Endothelial cell of umbilical vein (primary cell): ENCODE data around the gene ECE2. TPM values are rescaled to one million over a fixed set of nuclear protein-coding genes. Genes with fewer than 3 reads are reported as not detected.

Source experiments
- BruUV-seq: library from RNA; stranded (reverse); fragments of 400-500 nt; replicated peaks from 2 replicates; lab custom pipeline; 2021; lab: Mats Ljungman, UMichigan
- CTCF ChIA-PET: fragments of 300-600, 350-600 bp; sonication (Branson Sonifier 250); formaldehyde crosslinking; loops from one replicate; lab custom pipeline; 2021; ENCODE audit warnings: antibody characterized with exemption, inconsistent platforms; lab: Charles Lee
- POLR2A ChIA-PET: fragments of 300-600, 350-600 bp; sonication (Branson Sonifier 250); formaldehyde crosslinking; loops from one replicate; lab custom pipeline; 2021; ENCODE audit warnings: antibody characterized with exemption, inconsistent platforms; lab: Charles Lee
- DNase-seq: peaks from one replicate; pipeline ENCODE4 v3.0.0-alpha.2; 2011; ENCODE audit warnings: low read depth, low spot score
- FAIRE-seq: peaks from 2 replicates; lab custom pipeline; 2011; peaks lifted over from hg19 to GRCh38; lab: Jason Lieb, UNC
- H2AFZ ChIP-seq: 2 replicates; pipeline ENCODE4 v1.6.0; 2012; ENCODE audit warnings: low read depth, low read length, control low read depth, inconsistent platforms
- H3K27ac ChIP-seq: 2 replicates; pipeline ENCODE4 v1.5.1; 2011; ENCODE audit warnings: low read depth, mild to moderate bottlenecking, control low read depth, low read length, moderate library complexity; ENCODE audit not compliant: insufficient read depth
- H3K27me3 ChIP-seq, 2 experiments: 2 replicates each; pipeline versions ENCODE4 v1.6.0 to v1.6.1; 2011; ENCODE audit warnings: low read length in 2 of 2, mixed read lengths in 1 of 2; ENCODE audit not compliant: control insufficient read depth in 2 of 2, insufficient read depth in 2 of 2
- H3K36me3 ChIP-seq, 2 experiments: 2 replicates in 1 of 2; 3 replicates in 1 of 2; pipeline ENCODE4 v1.5.1; 2011; ENCODE audit warnings: low read length in 2 of 2, mild to moderate bottlenecking in 1 of 2, moderate library complexity in 1 of 2; ENCODE audit not compliant: control insufficient read depth in 2 of 2, insufficient read depth in 2 of 2; ENCODE audit errors: extremely low read depth in 1 of 2
- H3K4me1 ChIP-seq: 3 replicates; pipeline ENCODE4 v1.5.1; 2011; ENCODE audit warnings: mild to moderate bottlenecking, low read length; ENCODE audit not compliant: control insufficient read depth, insufficient read depth; ENCODE audit errors: extremely low read depth
- H3K4me2 ChIP-seq: 2 replicates; pipeline ENCODE4 v1.6.1; 2011; ENCODE audit warnings: low read length, control low read depth, mixed read lengths; ENCODE audit not compliant: insufficient read depth
- H3K4me3 ChIP-seq, 3 experiments: fragments of 200-600 bp in 1 of 3; sonication (generic), shearing (Covaris generic) in 1 of 3; replicated peaks in 1 of 3; 2 replicates each; pipeline ENCODE4 v1.5.1; 2011 to 2016; ENCODE audit warnings: control low read depth in 3 of 3, low read length in 3 of 3, mild to moderate bottlenecking in 2 of 3, inconsistent platforms in 1 of 3, low read depth in 1 of 3, moderate library complexity in 1 of 3; ENCODE audit not compliant: insufficient read depth in 1 of 3
- H3K79me2 ChIP-seq: 2 replicates; pipeline ENCODE4 v1.6.0; 2012; ENCODE audit warnings: low read length, inconsistent platforms; ENCODE audit not compliant: control insufficient read depth, insufficient read depth
- H3K9ac ChIP-seq: replicated peaks from 2 replicates; pipeline ENCODE3; 2011; ENCODE audit warnings: low read length, control low read depth; ENCODE audit not compliant: insufficient read depth; ENCODE audit errors: extremely low read depth
- H3K9me1 ChIP-seq: replicated peaks from 3 replicates; pipeline ENCODE4 v1.6.0; 2011; ENCODE audit warnings: mild to moderate bottlenecking, low read length; ENCODE audit not compliant: control insufficient read depth, insufficient read depth; ENCODE audit errors: extremely low read depth
- H3K9me3 ChIP-seq: replicated peaks from 2 replicates; pipeline ENCODE4 v1.5.1; 2012; ENCODE audit warnings: low read length, inconsistent platforms; ENCODE audit not compliant: control insufficient read depth, insufficient read depth
- H4K20me1 ChIP-seq: replicated peaks from 2 replicates; pipeline ENCODE3; 2011; ENCODE audit warnings: mild to moderate bottlenecking, low read length; ENCODE audit not compliant: control insufficient read depth, insufficient read depth; ENCODE audit errors: extremely low read depth
- CTCF ChIP-seq, 2 donors: IDR thresholded peaks; 1 replicate in 1 of 2; 2 replicates in 1 of 2; pipeline ENCODE4 v1.5.1; 2011; ENCODE audit warnings: low read length in 2 of 2, mild to moderate bottlenecking in 2 of 2, moderate library complexity in 2 of 2, control low read depth in 1 of 2, inconsistent platforms in 1 of 2, low read depth in 1 of 2; ENCODE audit not compliant: insufficient read depth in 1 of 2; ENCODE audit errors: extremely low read depth in 1 of 2
- MAX ChIP-seq: IDR thresholded peaks from 2 replicates; pipeline ENCODE4 v1.6.1; 2011; ENCODE audit not compliant: insufficient read depth, insufficient read length
- MYC ChIP-seq: IDR thresholded peaks from one replicate; pipeline ENCODE4 v1.6.1; 2011; ENCODE audit warnings: mild to moderate bottlenecking, low read depth, low read length
- POLR2AphosphoS5 ChIP-seq: IDR thresholded peaks from 2 replicates; pipeline ENCODE4 v1.6.1; 2012; ENCODE audit warnings: low read depth, mild to moderate bottlenecking, control low read depth, low read length, moderate library complexity; ENCODE audit not compliant: insufficient read depth
- dilution Hi-C: fragments of 300-500 bp; cut with MboI; formaldehyde crosslinking; loops from one replicate; pipeline ENCODE4 v1.15.0; 2019; ENCODE audit warnings: low sequenced_read_pairs; ENCODE audit not compliant: extremely low pct_ligation_motif_present
- intact Hi-C: fragments of 100-400 bp; cut with micrococcal nuclease; formaldehyde crosslinking; loops from one replicate; pipeline ENCODE4 v1.10.0; 2022
- polyA plus RNA-seq, 4 experiments: library from polyadenylated mRNA; depleted of rRNA in 3 of 4; stranded (reverse) in 3 of 4; unstranded in 1 of 4; fragments of >200 nt; gene quantifications; 2 replicates each; pipeline versions ENCODE4 v1.2.1 to v1.2.3, GENCODE V29; 2011 to 2012; ENCODE audit warnings: missing spikeins in 1 of 4
- total RNA-seq: library from RNA; stranded (reverse); gene quantifications from 2 replicates; pipeline ENCODE4 v1.2.3, GENCODE V29; 2021

Gene ECE2
- total and polyA plus RNA-seq, 2 donors (not counting 3 experiments of a cell fraction or from before 2014, with no cell fraction given) = not detected

- H3K27me3 ChIP-seq = peaks cover 3 to 4% of the 10 kb centered on the region in 2 experiments
- H3K27ac ChIP-seq = no peak overlapping the region
- dilution Hi-C loops = no loop called here
- no peaks in the 10 kb centered on the region for H4K20me1 ChIP-seq
- H2AFZ ChIP-seq = no peak overlapping the region
- H3K4me2 ChIP-seq = no peak overlapping the region
- intact Hi-C loops = loop anchor here (1.0 to 10.0 kb wide), 2 partner anchors 240 to 389 kb away; no protein-coding TSS in a partner anchor
- no peaks in the 10 kb centered on the region for H3K79me2 ChIP-seq
- DNase-seq (peak; percentile 81), FAIRE-seq (peak; percentile 69)
- H3K36me3 ChIP-seq = no peaks in the 10 kb centered on the region
- H3K4me3 ChIP-seq = no peak overlapping the region
- BruUV-seq = no TSS peak
- no peaks in the 10 kb centered on the region for H3K9me3 ChIP-seq
- no peaks in the 10 kb centered on the region for H3K9me1 ChIP-seq
- H3K9ac ChIP-seq = no peak overlapping the region
- TF ChIP-seq MAX = no peak
- TF ChIP-seq CTCF (IDR thresholded peaks at IDR 0.05; ENCODE audit: extremely low read depth in 1 of 2, insufficient read depth in 1 of 2, low read depth in 1 of 2, low read length in 2 of 2) = peak; percentile 27 to 61
- no peaks in the 10 kb centered on the region for H3K4me1 ChIP-seq
- ChIA-PET CTCF (interaction anchor here (1.0 to 5.7 kb wide), 5 partner anchors 57 to 400 kb away, joined by 4 to 41 read pairs (median 5); partner anchors contain the start of gene PARL), POLR2A (no interaction called here)
These were observed 8.9 kb downstream of the ECE2 start for GRCh38 chr3:184284696-184285095.

GRCh38 chr3:184289426-184289938 is 13.7 kb downstream of the ECE2 start:
- no peaks in the 10 kb centered on the region for H3K9me3 ChIP-seq
- dilution Hi-C loops (no loop called here), intact Hi-C loops (loop anchor here (1.0 to 10.0 kb wide), 6 partner anchors 39 to 394 kb away; partner anchors contain the start of gene ABCC5)
- ChIA-PET POLR2A (no interaction called here), CTCF (interaction anchor here (0.7 to 2.9 kb wide), 15 partner anchors 9 to 405 kb away, joined by 3 to 19 read pairs (median 5); partner anchors contain the start of genes PARL and VWA5B2)
- no peaks in the 10 kb centered on the region for H3K79me2 ChIP-seq
- TF ChIP-seq CTCF (IDR thresholded peaks at IDR 0.05; ENCODE audit: extremely low read depth in 1 of 2, insufficient read depth in 1 of 2, low read depth in 1 of 2, low read length in 2 of 2) (peak; percentile 67), POLR2AphosphoS5 (no peak), MYC (no peak)
- H3K9ac ChIP-seq = no peak overlapping the region
- no peak overlapping the region for H3K4me3 ChIP-seq
- no peak overlapping the region for H2AFZ ChIP-seq
- no TSS peak for BruUV-seq
- no peak overlapping the region for H3K4me2 ChIP-seq
- H3K36me3 ChIP-seq = no peaks in the 10 kb centered on the region
- peaks cover 0 to 3% of the 10 kb centered on the region in 2 experiments for H3K27me3 ChIP-seq
- no peak overlapping the region for H3K27ac ChIP-seq
- no peaks in the 10 kb centered on the region for H4K20me1 ChIP-seq
- no peaks in the 10 kb centered on the region for H3K4me1 ChIP-seq
- DNase-seq = peak; percentile 52
- peak; percentile 46 for FAIRE-seq
- H3K9me1 ChIP-seq = no peaks in the 10 kb centered on the region
